SJSA1 (cell line): Measurements from ENCODE around the gene ACO2. TPM values are rescaled to one million over a fixed set of nuclear protein-coding genes. Genes with fewer than 3 reads are reported as not detected.
A peak's percentile ranks its signal among the peaks of the same experiment; 100 is the strongest.

Experiments
- DNase-seq, 2 experiments: peaks; one replicate each; pipeline ENCODE4 v3.0.0-alpha.2; 2015 to 2020; ENCODE audit warnings: low spot score in 2 of 2, low read depth in 1 of 2
- H3K27ac ChIP-seq: fragments of 250-450 bp; sonication (Bioruptor Pico); 2 replicates; pipeline ENCODE4 v1.5.1; 2020; ENCODE audit warnings: mild to moderate bottlenecking, moderate library complexity
- H3K27me3 ChIP-seq: fragments of 250-450 bp; sonication (Bioruptor Pico); replicated peaks from 2 replicates; pipeline ENCODE4 v1.5.1; 2020; ENCODE audit warnings: mild to moderate bottlenecking, moderate library complexity
- H3K36me3 ChIP-seq: fragments of 250-450 bp; sonication (Bioruptor Pico); 2 replicates; pipeline ENCODE4 v1.5.1; 2020; ENCODE audit warnings: mild to moderate bottlenecking
- H3K4me1 ChIP-seq: fragments of 250-450 bp; sonication (Bioruptor Pico); replicated peaks from 2 replicates; pipeline ENCODE4 v1.6.1; 2021; ENCODE audit warnings: mild to moderate bottlenecking
- H3K4me3 ChIP-seq: fragments of 250-450 bp; sonication (Bioruptor Pico); 2 replicates; pipeline ENCODE4 v1.5.1; 2020; ENCODE audit warnings: mild to moderate bottlenecking
- H3K9me3 ChIP-seq: fragments of 250-450 bp; sonication (Bioruptor Pico); replicated peaks from 2 replicates; pipeline ENCODE4 v1.5.1; 2020; ENCODE audit warnings: mild to moderate bottlenecking
- total RNA-seq: library from RNA; depleted of rRNA; stranded (reverse); fragments of >200 nt; shearing (Covaris generic); gene quantifications from 2 replicates; pipeline ENCODE4 v1.2.3, GENCODE V29; 2014

The ACO2 gene
- total RNA-seq, 1 experiment from 2014 or later, result 71.1 TPM

- Histone ChIP-seq H3K36me3 (peaks cover 84% of the 10 kb centered on the region), H3K9me3 (no peaks in the 10 kb centered on the region), H3K4me1 (no peaks in the 10 kb centered on the region), H3K27me3 (no peaks in the 10 kb centered on the region), H3K4me3 (no peak overlapping the region), H3K27ac (no peak overlapping the region)
- no peak for DNase-seq
Measured at GRCh38 chr22:41512421-41513194, 43.7 kb downstream of the ACO2 start.

GRCh38 chr22:41513391-41513790, 44.5 kb downstream of the ACO2 start:
- Histone ChIP-seq H3K27ac (no peak overlapping the region), H3K4me1 (no peaks in the 10 kb centered on the region), H3K36me3 (peaks cover 84% of the 10 kb centered on the region), H3K9me3 (no peaks in the 10 kb centered on the region), H3K4me3 (no peak overlapping the region), H3K27me3 (no peaks in the 10 kb centered on the region)
- DNase-seq, result no peak

GRCh38 chr22:41516462-41516861, 47.5 kb downstream of the ACO2 start:
- H3K27ac ChIP-seq, result no peak overlapping the region
- H3K36me3 ChIP-seq, result peaks cover 75% of the 10 kb centered on the region
- no peaks in the 10 kb centered on the region for H3K27me3 ChIP-seq
- H3K4me3 ChIP-seq, result no peak overlapping the region
- no peaks in the 10 kb centered on the region for H3K9me3 ChIP-seq
- no peaks in the 10 kb centered on the region for H3K4me1 ChIP-seq
- no peak for DNase-seq

GRCh38 chr22:41517172-41518047, 48.5 kb downstream of the ACO2 start:
- Histone ChIP-seq H3K27ac (no peak overlapping the region), H3K36me3 (peaks cover 69% of the 10 kb centered on the region), H3K9me3 (no peaks in the 10 kb centered on the region), H3K4me1 (no peaks in the 10 kb centered on the region), H3K27me3 (no peaks in the 10 kb centered on the region), H3K4me3 (no peak overlapping the region)
- peak; percentile 62 to 73 for DNase-seq

- H3K27ac ChIP-seq, result no peak overlapping the region
- H3K9me3 ChIP-seq, result no peaks in the 10 kb centered on the region
- H3K4me1 ChIP-seq, result no peaks in the 10 kb centered on the region
- H3K4me3 ChIP-seq, result no peak overlapping the region
- no peak for DNase-seq
- H3K27me3 ChIP-seq, result no peaks in the 10 kb centered on the region
- peaks cover 69% of the 10 kb centered on the region for H3K36me3 ChIP-seq
Measured at GRCh38 chr22:41518048-41518347, 49.1 kb downstream of the ACO2 start.

GRCh38 chr22:41521126-41521525, 52.2 kb downstream of the ACO2 start:
- Histone ChIP-seq H3K4me1 (no peaks in the 10 kb centered on the region; the same call in 1 of the 2 replicates), H3K27me3 (no peaks in the 10 kb centered on the region), H3K4me3 (no peak overlapping the region), H3K36me3 (peaks cover 69% of the 10 kb centered on the region), H3K27ac (no peak overlapping the region), H3K9me3 (no peaks in the 10 kb centered on the region)
- no peak for DNase-seq

GRCh38 chr22:41522813-41523212, 53.9 kb downstream of the ACO2 start:
- H3K9me3 ChIP-seq, result no peaks in the 10 kb centered on the region
- H3K27ac ChIP-seq, result no peak overlapping the region
- no peaks in the 10 kb centered on the region for H3K27me3 ChIP-seq
- H3K4me3 ChIP-seq, result no peak overlapping the region
- H3K36me3 ChIP-seq, result peaks cover 74% of the 10 kb centered on the region
- H3K4me1 ChIP-seq, result no peaks in the 10 kb centered on the region; the same call in 1 of the 2 replicates
- DNase-seq, result no peak

GRCh38 chr22:41523464-41524221, 54.7 kb downstream of the ACO2 start:
- Histone ChIP-seq H3K27me3 (no peaks in the 10 kb centered on the region), H3K4me1 (no peaks in the 10 kb centered on the region; the same call in 1 of the 2 replicates), H3K36me3 (peaks cover 74% of the 10 kb centered on the region), H3K4me3 (no peak overlapping the region), H3K9me3 (no peaks in the 10 kb centered on the region), H3K27ac (no peak overlapping the region)
- no peak for DNase-seq

- Histone ChIP-seq H3K4me3 (no peak overlapping the region), H3K27me3 (no peaks in the 10 kb centered on the region), H3K4me1 (no peaks in the 10 kb centered on the region; the same call in 1 of the 2 replicates), H3K9me3 (no peaks in the 10 kb centered on the region), H3K36me3 (peaks cover 74% of the 10 kb centered on the region), H3K27ac (no peak overlapping the region)
- no peak for DNase-seq
Measured at GRCh38 chr22:41524251-41524661, 55.3 kb downstream of the ACO2 start.

GRCh38 chr22:41524809-41525449, 56.0 kb downstream of the ACO2 start:
- Histone ChIP-seq H3K4me3 (no peak overlapping the region), H3K27ac (no peak overlapping the region)
- DNase-seq, result no peak

GRCh38 chr22:41525450-41526225, 56.7 kb downstream of the ACO2 start:
- no peak overlapping the region for H3K27ac ChIP-seq
- H3K27me3 ChIP-seq, result no peaks in the 10 kb centered on the region
- H3K4me1 ChIP-seq, result no peaks in the 10 kb centered on the region; the same call in 1 of the 2 replicates
- peaks cover 82% of the 10 kb centered on the region for H3K36me3 ChIP-seq
- no peak for DNase-seq
- no peaks in the 10 kb centered on the region for H3K9me3 ChIP-seq
- H3K4me3 ChIP-seq, result no peak overlapping the region

More at GRCh38 chr22:41524809-41525449, 56.0 kb downstream of the ACO2 start:
- H3K27me3 ChIP-seq, result no peaks in the 10 kb centered on the region
- H3K4me1 ChIP-seq, result no peaks in the 10 kb centered on the region; the same call in 1 of the 2 replicates
- H3K9me3 ChIP-seq, result no peaks in the 10 kb centered on the region
- H3K36me3 ChIP-seq, result peaks cover 78% of the 10 kb centered on the region

GRCh38 chr22:41526226-41526829, 57.4 kb downstream of the ACO2 start:
- Histone ChIP-seq H3K27ac (no peak overlapping the region), H3K9me3 (no peaks in the 10 kb centered on the region), H3K36me3 (peaks cover 89% of the 10 kb centered on the region), H3K4me3 (no peak overlapping the region), H3K4me1 (peaks cover 4% of the 10 kb centered on the region; the same call in 1 of the 2 replicates), H3K27me3 (no peaks in the 10 kb centered on the region)
- DNase-seq, result peak in 1 of 2 experiments; percentile 44
